ENCODE measurements around the gene MTURN.
"Not testable (repeated sequence)": the region's sequence is repeated elsewhere in the genome, so short reads cannot be mapped to it uniquely, and the experiment has no call there.

The MTURN gene

GRCh38 chr7:30134611-30135300, at the start of gene MTURN:
Gene MTURN, plus strand, starts transcription at chr7:30134986. Its CDS starts 151 bp downstream, at chr7:30135137.
- DNase-seq: peak; percentile 96

- no peak for DNase-seq
These were observed 48.3 kb upstream of the MTURN start for GRCh38 chr7:30086529-30086928.

GRCh38 chr7:30087371-30087770, 47.4 kb upstream of the MTURN start:
- no peak for DNase-seq

GRCh38 chr7:30088362-30088761, 46.4 kb upstream of the MTURN start:
- no peak for DNase-seq

- no peak for DNase-seq
These were observed 44.7 kb upstream of the MTURN start for GRCh38 chr7:30090111-30090510.

GRCh38 chr7:30091491-30091912, 43.3 kb upstream of the MTURN start:
- no peak for DNase-seq

GRCh38 chr7:30091987-30092386, 42.8 kb upstream of the MTURN start:
- DNase-seq: no peak

GRCh38 chr7:30093420-30093952, 41.3 kb upstream of the MTURN start:
- no peak for DNase-seq

GRCh38 chr7:30098599-30098998, 36.2 kb upstream of the MTURN start:
- DNase-seq: not testable (repeated sequence)

GRCh38 chr7:30102281-30102680, 32.5 kb upstream of the MTURN start:
- DNase-seq: no peak

- no peak for DNase-seq
These were observed 30.6 kb upstream of the MTURN start for GRCh38 chr7:30104157-30104556.

- DNase-seq: no peak
These were observed 22.6 kb upstream of the MTURN start for GRCh38 chr7:30112103-30112713.

GRCh38 chr7:30113144-30113543, 21.6 kb upstream of the MTURN start:
- DNase-seq: no peak

- no peak for DNase-seq
These were observed 20.1 kb upstream of the MTURN start for GRCh38 chr7:30114536-30115238.

GRCh38 chr7:30115709-30116297, 19.0 kb upstream of the MTURN start:
- DNase-seq: no peak

GRCh38 chr7:30116771-30117170, 18.0 kb upstream of the MTURN start:
- no peak for DNase-seq

GRCh38 chr7:30117896-30118295, 16.9 kb upstream of the MTURN start:
- DNase-seq: no peak

- DNase-seq: no peak
These were observed 14.8 kb upstream of the MTURN start for GRCh38 chr7:30119890-30120577.

GRCh38 chr7:30133736-30134610, 813 bp upstream of the MTURN start:
- no peak for DNase-seq

GRCh38 chr7:30135301-30136116, 723 bp downstream of the MTURN start:
- DNase-seq: peak; percentile 56 to 75

Measured in NCI-H2081 (cell line).